Measurements from ENCODE around the gene ANKFY1. TPM values are rescaled to one million over a fixed set of nuclear protein-coding genes. Genes with fewer than 3 reads are reported as not detected.

Gene ANKFY1
- total RNA-seq, 1 experiment from 2014 or later = 18.5 TPM

DNA sequence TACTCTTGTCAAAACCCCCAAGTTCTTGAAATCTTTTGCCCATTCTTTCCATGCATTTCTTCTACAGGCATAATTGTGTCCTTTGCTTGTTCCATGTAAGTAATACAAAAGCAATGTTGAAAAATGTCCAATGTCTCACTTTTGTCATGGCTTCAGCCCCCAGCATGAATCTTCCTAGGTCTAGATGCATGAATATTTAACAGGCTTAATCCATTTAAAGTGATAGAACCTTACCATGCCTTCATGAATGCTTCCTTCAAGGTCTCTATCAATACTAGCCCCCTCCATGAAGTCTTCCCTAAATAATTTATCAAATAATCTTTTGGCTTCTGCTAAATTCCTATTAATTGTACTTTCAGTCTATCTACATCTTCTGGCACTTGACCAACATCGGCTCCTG is 46.1 kb upstream of the ANKFY1 start:
- TF ChIP-seq, protein P1, sequence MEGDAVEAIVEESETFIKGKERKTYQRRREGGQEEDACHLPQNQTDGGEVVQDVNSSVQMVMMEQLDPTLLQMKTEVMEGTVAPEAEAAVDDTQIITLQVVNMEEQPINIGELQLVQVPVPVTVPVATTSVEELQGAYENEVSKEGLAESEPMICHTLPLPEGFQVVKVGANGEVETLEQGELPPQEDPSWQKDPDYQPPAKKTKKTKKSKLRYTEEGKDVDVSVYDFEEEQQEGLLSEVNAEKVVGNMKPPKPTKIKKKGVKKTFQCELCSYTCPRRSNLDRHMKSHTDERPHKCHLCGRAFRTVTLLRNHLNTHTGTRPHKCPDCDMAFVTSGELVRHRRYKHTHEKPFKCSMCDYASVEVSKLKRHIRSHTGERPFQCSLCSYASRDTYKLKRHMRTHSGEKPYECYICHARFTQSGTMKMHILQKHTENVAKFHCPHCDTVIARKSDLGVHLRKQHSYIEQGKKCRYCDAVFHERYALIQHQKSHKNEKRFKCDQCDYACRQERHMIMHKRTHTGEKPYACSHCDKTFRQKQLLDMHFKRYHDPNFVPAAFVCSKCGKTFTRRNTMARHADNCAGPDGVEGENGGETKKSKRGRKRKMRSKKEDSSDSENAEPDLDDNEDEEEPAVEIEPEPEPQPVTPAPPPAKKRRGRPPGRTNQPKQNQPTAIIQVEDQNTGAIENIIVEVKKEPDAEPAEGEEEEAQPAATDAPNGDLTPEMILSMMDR (conservative IDR thresholded peaks at IDR 0.05; ENCODE audit: low read depth, low read length) = no peak
- TF ChIP-seq EZH2 (IDR thresholded peaks at IDR 0.05; ENCODE audit: low read length, unreplicated experiment) = no peak
- no peak for TF ChIP-seq EZH2phosphoT487 (IDR thresholded peaks at IDR 0.05; ENCODE audit: borderline replicate concordance, low read length)
- ChIA-PET POLR2A (ENCODE audit: unreplicated experiment) (no interaction called here), CTCF (no interaction called here)
- no peak overlapping the region for H2AFZ ChIP-seq (ENCODE audit: low read length)
- ATAC-seq (no peak), DNase-seq (no peak)
- H3K9ac ChIP-seq (ENCODE audit: low read length) = no peak overlapping the region
- H3K4me2 ChIP-seq (ENCODE audit: low read length) = no peak overlapping the region
- H3K36me3 ChIP-seq (ENCODE audit: low read depth, low read length) = no peaks in the 10 kb centered on the region
- H3K27me3 ChIP-seq (ENCODE audit: low read length) = no peaks in the 10 kb centered on the region
- BruUV-seq (replicated peaks) = no TSS peak
- no peaks in the 10 kb centered on the region for H3K9me2 ChIP-seq (replicated peaks; ENCODE audit: low read length)
- peaks cover 8% of the 10 kb centered on the region; the same call in 1 of the 2 replicates for H4K20me1 ChIP-seq (ENCODE audit: low read length)
- no peaks in the 10 kb centered on the region for H3F3A ChIP-seq (ENCODE audit: low read length, unreplicated experiment)
- H3K9me3 ChIP-seq (ENCODE audit: low read length) = no peaks in the 10 kb centered on the region
- no peak overlapping the region for H3K27ac ChIP-seq (ENCODE audit: low read length)
- H3K79me2 ChIP-seq (ENCODE audit: low read length) = peaks cover 80% of the 10 kb centered on the region
- H3K4me3 ChIP-seq (ENCODE audit: low read length) = no peak overlapping the region
- intact Hi-C loops (cut with micrococcal nuclease) = loop anchor here (10.0 kb wide), 1 partner anchor 55 kb away; the partner anchor contains the start of gene UBE2G1
- no peaks in the 10 kb centered on the region for H3K4me1 ChIP-seq (ENCODE audit: insufficient read depth, low read length)

- POLR2A ChIA-PET (ENCODE audit: unreplicated experiment) = no interaction called here
- no peak overlapping the region for H3K27ac ChIP-seq (ENCODE audit: low read length)
- H3K27me3 ChIP-seq (ENCODE audit: low read length) = no peaks in the 10 kb centered on the region
- H4K20me1 ChIP-seq (ENCODE audit: low read length) = peaks cover 8% of the 10 kb centered on the region; the same call in 1 of the 2 replicates
- peaks cover 8% of the 10 kb centered on the region for H3K36me3 ChIP-seq (ENCODE audit: low read depth, low read length)
- TF ChIP-seq, protein P1 (conservative IDR thresholded peaks at IDR 0.05; ENCODE audit: low read depth, low read length) = no peak
- TF ChIP-seq EZH2phosphoT487 (IDR thresholded peaks at IDR 0.05; ENCODE audit: borderline replicate concordance, low read length) = no peak
- TF ChIP-seq EZH2 (IDR thresholded peaks at IDR 0.05; ENCODE audit: low read length, unreplicated experiment) = no peak
- H3K9me3 ChIP-seq (ENCODE audit: low read length) = no peaks in the 10 kb centered on the region
- H3K9ac ChIP-seq (ENCODE audit: low read length) = no peak overlapping the region
- BruUV-seq (replicated peaks) = no TSS peak
- H2AFZ ChIP-seq (ENCODE audit: low read length) = no peak overlapping the region
- peaks cover 71% of the 10 kb centered on the region for H3K79me2 ChIP-seq (ENCODE audit: low read length)
- H3K9me2 ChIP-seq (replicated peaks; ENCODE audit: low read length) = no peaks in the 10 kb centered on the region
- intact Hi-C loops (cut with micrococcal nuclease) = no loop called here
- no peaks in the 10 kb centered on the region for H3F3A ChIP-seq (ENCODE audit: low read length, unreplicated experiment)
- DNase-seq (no peak), ATAC-seq (no peak)
- no peaks in the 10 kb centered on the region for H3K4me1 ChIP-seq (ENCODE audit: insufficient read depth, low read length)
- no peak overlapping the region for H3K4me2 ChIP-seq (ENCODE audit: low read length)
- H3K4me3 ChIP-seq (ENCODE audit: low read length) = no peak overlapping the region
- CTCF ChIA-PET = no interaction called here
Measured at GRCh38 chr17:4307179-4307930, 43.6 kb upstream of the ANKFY1 start.

DNA sequence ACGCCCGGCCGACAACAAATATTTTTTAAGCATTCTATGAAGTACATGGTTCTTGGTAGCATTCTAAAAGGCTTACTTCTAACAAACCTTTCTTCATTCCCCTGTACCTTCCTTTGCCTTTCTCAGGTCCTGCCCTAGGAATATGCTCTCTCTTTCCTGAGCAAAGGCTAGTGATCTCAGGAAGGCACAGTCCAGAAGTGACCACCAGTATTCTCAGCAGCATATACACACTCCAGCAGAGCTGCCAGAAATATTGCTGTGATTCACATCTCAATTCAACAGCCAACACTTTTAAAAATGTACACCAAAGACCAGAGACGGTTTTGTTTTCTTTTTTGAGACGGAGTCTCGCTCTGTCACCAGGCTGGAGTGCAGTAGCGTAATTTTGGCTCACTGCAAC is 41.4 kb upstream of the ANKFY1 start:
- intact Hi-C loops (cut with micrococcal nuclease) = no loop called here
- Histone ChIP-seq H3K27me3 (ENCODE audit: low read length) (no peaks in the 10 kb centered on the region), H3K36me3 (ENCODE audit: low read depth, low read length) (peaks cover 13% of the 10 kb centered on the region), H3K9ac (ENCODE audit: low read length) (no peak overlapping the region), H3K9me3 (ENCODE audit: low read length) (no peaks in the 10 kb centered on the region), H3F3A (ENCODE audit: low read length, unreplicated experiment) (no peaks in the 10 kb centered on the region), H3K4me2 (ENCODE audit: low read length) (no peak overlapping the region), H3K9me2 (replicated peaks; ENCODE audit: low read length) (no peaks in the 10 kb centered on the region), H3K79me2 (ENCODE audit: low read length) (peaks cover 60% of the 10 kb centered on the region), H3K27ac (ENCODE audit: low read length) (no peak overlapping the region), H4K20me1 (ENCODE audit: low read length) (peaks cover 5% of the 10 kb centered on the region; the same call in 1 of the 2 replicates), H2AFZ (ENCODE audit: low read length) (no peak overlapping the region), H3K4me1 (ENCODE audit: insufficient read depth, low read length) (no peaks in the 10 kb centered on the region), H3K4me3 (ENCODE audit: low read length) (no peak overlapping the region)
- ChIA-PET POLR2A (ENCODE audit: unreplicated experiment) (no interaction called here), CTCF (no interaction called here)
- TF ChIP-seq, protein P1 (conservative IDR thresholded peaks at IDR 0.05; ENCODE audit: low read depth, low read length) = no peak
- TF ChIP-seq EZH2phosphoT487 (IDR thresholded peaks at IDR 0.05; ENCODE audit: borderline replicate concordance, low read length) (no peak), EZH2 (IDR thresholded peaks at IDR 0.05; ENCODE audit: low read length, unreplicated experiment) (no peak)
- no TSS peak for BruUV-seq (replicated peaks)
- ATAC-seq (no peak), DNase-seq (no peak)

Measured in PC-3 (cell line).